HEK293 (cell line): ENCODE measurements around the gene GRN.

ENCODE experiments used
- CTCF ChIA-PET: fragments of 350-600 bp; formaldehyde crosslinking; extraction: SDS; loops from one replicate; lab custom pipeline; 2021; ENCODE audit warnings: antibody characterized with exemption; lab: Yijun Ruan, JAX
- POLR2A ChIA-PET: fragments of 300-600 bp; formaldehyde crosslinking; extraction: SDS; loops from one replicate; lab custom pipeline; 2020; ENCODE audit warnings: antibody characterized with exemption, inconsistent platforms; lab: Yijun Ruan, JAX
- H3K27ac ChIP-seq: fragments of 200-500 bp; sonication (Bioruptor generic); 2 replicates; pipeline ENCODE4 v1.5.1; 2014; ENCODE audit warnings: low read depth, low read length, control low read depth, inconsistent platforms; ENCODE audit errors: extremely low read depth
- H3K36me3 ChIP-seq, 2 experiments: fragments of 200-500 bp in 1 of 2; sonication (Bioruptor generic) in 1 of 2; 1 replicate in 1 of 2; 2 replicates in 1 of 2; pipeline ENCODE4 v1.5.1; 2014 to 2017; ENCODE audit warnings: inconsistent platforms in 2 of 2, low read length in 2 of 2; ENCODE audit not compliant: control insufficient read depth in 2 of 2, insufficient read depth in 1 of 2
- H3K4me1 ChIP-seq: fragments of 200-500 bp; sonication (Bioruptor generic); 2 replicates; pipeline ENCODE4 v1.5.1; 2014; ENCODE audit warnings: mild to moderate bottlenecking, low read length, inconsistent platforms; ENCODE audit not compliant: control insufficient read depth, insufficient read depth
- H3K4me3 ChIP-seq: 2 replicates; pipeline ENCODE4 v1.5.1; 2011; ENCODE audit warnings: low read depth, mild to moderate bottlenecking, control low read depth, low read length, moderate library complexity
- H3K9me3 ChIP-seq: fragments of 200-500 bp; sonication (Bioruptor generic); 2 replicates; pipeline ENCODE4 v1.5.1; 2014; ENCODE audit warnings: low read depth, low read length, inconsistent platforms; ENCODE audit not compliant: control insufficient read depth, insufficient read depth
- GLIS1 ChIP-seq: fragments of 450-650 bp; formaldehyde crosslinking; IDR thresholded peaks from 2 replicates; pipeline ENCODE4 v1.5.1; 2016; ENCODE audit warnings: missing biosample characterization, missing genetic modification characterization
- GLIS2 ChIP-seq: fragments of 450-650 bp; formaldehyde crosslinking; IDR thresholded peaks from 2 replicates; pipeline ENCODE4 v1.5.1; 2016; ENCODE audit warnings: missing biosample characterization, missing genetic modification characterization
- KLF9 ChIP-seq: fragments of 450-650 bp; formaldehyde crosslinking; IDR thresholded peaks from 2 replicates; pipeline ENCODE4 v1.5.1; 2016; ENCODE audit warnings: missing biosample characterization, missing genetic modification characterization, low read depth
- MZF1 ChIP-seq: fragments of 450-650 bp; formaldehyde crosslinking; IDR thresholded peaks from 2 replicates; pipeline ENCODE4 v1.5.1; 2017; ENCODE audit warnings: missing biosample characterization, missing genetic modification characterization, borderline replicate concordance
- SETDB1 ChIP-seq: IDR thresholded peaks from one replicate; pipeline ENCODE4 v1.6.1; 2017; ENCODE audit warnings: mild to moderate bottlenecking, low read length, moderate library complexity, mixed read lengths; ENCODE audit not compliant: insufficient read length
- YY1 ChIP-seq: fragments of 450-650 bp; formaldehyde crosslinking; IDR thresholded peaks from 2 replicates; pipeline ENCODE4 v1.5.1; 2018; ENCODE audit warnings: missing biosample characterization, missing genetic modification characterization
- ZFP37 ChIP-seq: fragments of 450-650 bp; formaldehyde crosslinking; IDR thresholded peaks from 2 replicates; pipeline ENCODE4 v1.5.1; 2016; ENCODE audit warnings: missing biosample characterization, missing genetic modification characterization
- ZIC2 ChIP-seq: fragments of 450-650 bp; formaldehyde crosslinking; IDR thresholded peaks from 2 replicates; pipeline ENCODE4 v1.5.1; 2016; ENCODE audit warnings: missing biosample characterization, missing genetic modification characterization
- ZNF140 ChIP-seq: fragments of 450-650 bp; formaldehyde crosslinking; IDR thresholded peaks from 2 replicates; pipeline ENCODE4 v1.5.1; 2016; ENCODE audit warnings: missing biosample characterization, missing genetic modification characterization
- ZNF19 ChIP-seq: fragments of 450-650 bp; formaldehyde crosslinking; IDR thresholded peaks from 2 replicates; pipeline ENCODE4; 2016; ENCODE audit warnings: missing biosample characterization, missing genetic modification characterization, low read depth
- ZNF221 ChIP-seq: fragments of 450-650 bp; formaldehyde crosslinking; IDR thresholded peaks from 2 replicates; pipeline ENCODE4 v1.5.1; 2017; ENCODE audit warnings: missing biosample characterization, missing genetic modification characterization, borderline replicate concordance
- ZNF24 ChIP-seq: fragments of 450-650 bp; formaldehyde crosslinking; IDR thresholded peaks from 2 replicates; pipeline ENCODE4 v1.5.1; 2016; ENCODE audit warnings: missing biosample characterization, missing genetic modification characterization
- ZNF266 ChIP-seq: fragments of 450-650 bp; formaldehyde crosslinking; IDR thresholded peaks from 2 replicates; pipeline ENCODE4 v1.5.1; 2016; ENCODE audit warnings: missing biosample characterization, missing genetic modification characterization, low read depth
- ZNF324 ChIP-seq: fragments of 450-650 bp; formaldehyde crosslinking; IDR thresholded peaks from 2 replicates; pipeline ENCODE4 v1.5.1; 2016; ENCODE audit warnings: missing biosample characterization, missing genetic modification characterization
- ZNF335 ChIP-seq: fragments of 450-650 bp; formaldehyde crosslinking; conservative IDR thresholded peaks from 2 replicates; pipeline ENCODE4 v1.5.1; 2016; ENCODE audit warnings: missing biosample characterization, missing genetic modification characterization
- ZNF341 ChIP-seq: fragments of 450-650 bp; formaldehyde crosslinking; IDR thresholded peaks from 2 replicates; pipeline ENCODE4; 2016; ENCODE audit warnings: low read depth, missing biosample characterization, missing genetic modification characterization
- ZNF423 ChIP-seq: fragments of 450-650 bp; formaldehyde crosslinking; IDR thresholded peaks from 2 replicates; pipeline ENCODE4 v1.5.1; 2016; ENCODE audit warnings: missing biosample characterization, missing genetic modification characterization
- ZNF433 ChIP-seq: fragments of 450-650 bp; formaldehyde crosslinking; IDR thresholded peaks from 2 replicates; pipeline ENCODE4 v1.5.1; 2016; ENCODE audit warnings: missing biosample characterization, missing genetic modification characterization, low read depth
- ZNF530 ChIP-seq: fragments of 450-650 bp; formaldehyde crosslinking; IDR thresholded peaks from 2 replicates; pipeline ENCODE4 v1.5.1; 2016; ENCODE audit warnings: low read depth, missing biosample characterization, missing genetic modification characterization
- ZNF560 ChIP-seq: fragments of 450-650 bp; formaldehyde crosslinking; IDR thresholded peaks from 2 replicates; pipeline ENCODE4 v1.5.1; 2017; ENCODE audit warnings: missing biosample characterization, missing genetic modification characterization, borderline replicate concordance
- ZNF561 ChIP-seq: fragments of 450-650 bp; IDR thresholded peaks from 2 replicates; pipeline ENCODE4 v1.5.1; 2018; ENCODE audit warnings: missing biosample characterization, missing genetic modification characterization, borderline replicate concordance
- ZNF585B ChIP-seq: fragments of 450-650 bp; formaldehyde crosslinking; IDR thresholded peaks from 2 replicates; pipeline ENCODE4 v1.5.1; 2016; ENCODE audit warnings: missing biosample characterization, missing genetic modification characterization
- ZNF626 ChIP-seq: fragments of 450-650 bp; sonication (Bioruptor Pico); formaldehyde crosslinking; IDR thresholded peaks from 2 replicates; pipeline ENCODE4 v1.5.1; 2018; ENCODE audit warnings: missing biosample characterization, missing genetic modification characterization, inconsistent platforms
- ZNF629 ChIP-seq: fragments of 450-650 bp; formaldehyde crosslinking; IDR thresholded peaks from 2 replicates; pipeline ENCODE4 v1.5.1; 2017; ENCODE audit warnings: missing biosample characterization, missing genetic modification characterization
- TF ChIP-seq, protein P1 (sequence below): fragments of 450-650 bp; formaldehyde crosslinking; IDR thresholded peaks from 2 replicates; pipeline ENCODE4 v1.5.1; 2017; ENCODE audit warnings: missing biosample characterization, mild to moderate bottlenecking, missing genetic modification characterization, moderate library complexity
- TF ChIP-seq, protein P2 (sequence below): fragments of 450-650 bp; formaldehyde crosslinking; IDR thresholded peaks from 2 replicates; pipeline ENCODE4 v1.5.1; 2016; ENCODE audit warnings: missing biosample characterization, missing genetic modification characterization
- TF ChIP-seq, protein P3 (sequence below): fragments of 450-650 bp; formaldehyde crosslinking; IDR thresholded peaks from 2 replicates; pipeline ENCODE4 v1.5.1; 2017; ENCODE audit warnings: missing biosample characterization, missing genetic modification characterization
- TF ChIP-seq, protein P4 (sequence below): fragments of 450-650 bp; formaldehyde crosslinking; IDR thresholded peaks from 2 replicates; pipeline ENCODE4 v1.5.1; 2016; ENCODE audit warnings: missing biosample characterization, missing genetic modification characterization
- TF ChIP-seq, protein P5 (sequence below): fragments of 450-650 bp; formaldehyde crosslinking; IDR thresholded peaks from 2 replicates; pipeline ENCODE4 v1.5.1; 2016; ENCODE audit warnings: missing biosample characterization, missing genetic modification characterization, low read depth
- TF ChIP-seq, protein P6 (sequence below): fragments of 450-650 bp; formaldehyde crosslinking; IDR thresholded peaks from 2 replicates; pipeline ENCODE4 v1.5.1; 2017; ENCODE audit warnings: missing biosample characterization, missing genetic modification characterization

GRN gene

DNA sequence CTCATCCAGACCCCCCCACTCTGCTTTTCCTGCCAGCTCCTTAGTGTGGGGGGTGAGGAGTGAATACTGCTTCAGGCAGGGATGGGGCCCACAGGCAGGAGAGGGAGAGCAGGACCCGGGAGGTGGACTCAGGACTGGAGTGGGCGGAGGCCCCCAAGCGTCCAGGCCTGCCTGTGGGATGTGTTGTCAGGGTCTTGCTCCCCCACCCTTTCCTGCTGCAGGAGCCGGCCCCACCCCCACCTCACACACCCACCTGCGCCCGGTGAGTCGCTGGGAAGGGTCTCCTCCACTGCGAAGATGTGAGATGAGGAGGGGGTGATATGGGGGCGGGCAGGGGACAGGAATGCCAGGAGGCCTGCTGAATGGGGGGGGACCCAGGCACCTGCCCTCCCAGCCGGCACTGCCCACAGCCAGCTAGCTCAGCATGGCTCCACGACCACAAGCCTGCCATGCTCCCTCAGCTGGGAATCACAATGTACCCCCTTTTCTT is 17.4 kb downstream of the GRN start:
- CTCF ChIA-PET, result interaction anchor here (0.5 to 4.5 kb wide), 14 partner anchors 9 to 161 kb away, joined by 3 to 21 read pairs (median 6); partner anchors contain the start of gene GRN
- POLR2A ChIA-PET, result interaction anchor here (0.6 to 4.7 kb wide), 6 partner anchors 18 to 328 kb away, joined by 3 to 23 read pairs (median 4); partner anchors contain the start of genes CCDC43, GPATCH8, GRN and HDAC5
- peak overlapping the region; percentile 66 for H3K4me3 ChIP-seq
- H3K9me3 ChIP-seq, result no peaks in the 10 kb centered on the region
- H3K36me3 ChIP-seq, result peaks cover 0 to 14% of the 10 kb centered on the region in 2 experiments; a peak in 2 of 3 replicates
- no peak overlapping the region for H3K27ac ChIP-seq
- peaks cover 21% of the 10 kb centered on the region for H3K4me1 ChIP-seq
- TF ChIP-seq, protein P1, sequence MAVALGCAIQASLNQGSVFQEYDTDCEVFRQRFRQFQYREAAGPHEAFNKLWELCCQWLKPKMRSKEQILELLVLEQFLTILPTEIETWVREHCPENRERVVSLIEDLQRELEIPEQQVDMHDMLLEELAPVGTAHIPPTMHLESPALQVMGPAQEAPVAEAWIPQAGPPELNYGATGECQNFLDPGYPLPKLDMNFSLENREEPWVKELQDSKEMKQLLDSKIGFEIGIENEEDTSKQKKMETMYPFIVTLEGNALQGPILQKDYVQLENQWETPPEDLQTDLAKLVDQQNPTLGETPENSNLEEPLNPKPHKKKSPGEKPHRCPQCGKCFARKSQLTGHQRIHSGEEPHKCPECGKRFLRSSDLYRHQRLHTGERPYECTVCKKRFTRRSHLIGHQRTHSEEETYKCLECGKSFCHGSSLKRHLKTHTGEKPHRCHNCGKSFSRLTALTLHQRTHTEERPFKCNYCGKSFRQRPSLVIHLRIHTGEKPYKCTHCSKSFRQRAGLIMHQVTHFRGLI (tag by site-specific recombination), result no peak
- TF ChIP-seq SETDB1 (no peak), ZNF341 (peak; percentile 18), ZNF24 (tag by site-specific recombination) (no peak), GLIS2 (peak; percentile 53), ZNF561 (tag by site-specific recombination) (no peak), ZNF324 (tag by site-specific recombination) (no peak), ZNF560 (tag by site-specific recombination) (no peak), ZNF629 (tag by site-specific recombination) (no peak), ZFP37 (tag by site-specific recombination) (no peak), ZNF266 (no peak), ZNF335 (tag by site-specific recombination) (peak; percentile 34; the same call in 1 of the 2 replicates), ZNF530 (tag by site-specific recombination) (no peak), ZIC2 (tag by site-specific recombination) (no peak), ZNF626 (tag by site-specific recombination) (no peak), GLIS1 (peak; percentile 60; the same call in 1 of the 2 replicates), ZNF433 (tag by site-specific recombination) (no peak), MZF1 (tag by site-specific recombination) (no peak), KLF9 (tag by site-specific recombination) (0 out of 2 replicates have a peak, but pooled peaks have one; percentile 50), YY1 (tag by site-specific recombination) (no peak), ZNF221 (tag by site-specific recombination) (no peak), ZNF423 (tag by site-specific recombination) (no peak), ZNF140 (tag by site-specific recombination) (no peak), ZNF19 (tag by site-specific recombination) (no peak), ZNF585B (no peak)
- TF ChIP-seq, protein P2, sequence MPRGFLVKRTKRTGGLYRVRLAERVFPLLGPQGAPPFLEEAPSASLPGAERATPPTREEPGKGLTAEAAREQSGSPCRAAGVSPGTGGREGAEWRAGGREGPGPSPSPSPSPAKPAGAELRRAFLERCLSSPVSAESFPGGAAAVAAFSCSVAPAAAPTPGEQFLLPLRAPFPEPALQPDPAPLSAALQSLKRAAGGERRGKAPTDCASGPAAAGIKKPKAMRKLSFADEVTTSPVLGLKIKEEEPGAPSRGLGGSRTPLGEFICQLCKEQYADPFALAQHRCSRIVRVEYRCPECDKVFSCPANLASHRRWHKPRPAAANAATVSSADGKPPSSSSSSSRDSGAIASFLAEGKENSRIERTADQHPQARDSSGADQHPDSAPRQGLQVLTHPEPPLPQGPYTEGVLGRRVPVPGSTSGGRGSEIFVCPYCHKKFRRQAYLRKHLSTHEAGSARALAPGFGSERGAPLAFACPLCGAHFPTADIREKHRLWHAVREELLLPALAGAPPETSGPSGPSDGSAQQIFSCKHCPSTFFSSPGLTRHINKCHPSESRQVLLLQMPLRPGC (tag by site-specific recombination), result no peak
- TF ChIP-seq, protein P3, sequence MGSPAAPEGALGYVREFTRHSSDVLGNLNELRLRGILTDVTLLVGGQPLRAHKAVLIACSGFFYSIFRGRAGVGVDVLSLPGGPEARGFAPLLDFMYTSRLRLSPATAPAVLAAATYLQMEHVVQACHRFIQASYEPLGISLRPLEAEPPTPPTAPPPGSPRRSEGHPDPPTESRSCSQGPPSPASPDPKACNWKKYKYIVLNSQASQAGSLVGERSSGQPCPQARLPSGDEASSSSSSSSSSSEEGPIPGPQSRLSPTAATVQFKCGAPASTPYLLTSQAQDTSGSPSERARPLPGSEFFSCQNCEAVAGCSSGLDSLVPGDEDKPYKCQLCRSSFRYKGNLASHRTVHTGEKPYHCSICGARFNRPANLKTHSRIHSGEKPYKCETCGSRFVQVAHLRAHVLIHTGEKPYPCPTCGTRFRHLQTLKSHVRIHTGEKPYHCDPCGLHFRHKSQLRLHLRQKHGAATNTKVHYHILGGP (tag by site-specific recombination), result no peak
- TF ChIP-seq, protein P4, sequence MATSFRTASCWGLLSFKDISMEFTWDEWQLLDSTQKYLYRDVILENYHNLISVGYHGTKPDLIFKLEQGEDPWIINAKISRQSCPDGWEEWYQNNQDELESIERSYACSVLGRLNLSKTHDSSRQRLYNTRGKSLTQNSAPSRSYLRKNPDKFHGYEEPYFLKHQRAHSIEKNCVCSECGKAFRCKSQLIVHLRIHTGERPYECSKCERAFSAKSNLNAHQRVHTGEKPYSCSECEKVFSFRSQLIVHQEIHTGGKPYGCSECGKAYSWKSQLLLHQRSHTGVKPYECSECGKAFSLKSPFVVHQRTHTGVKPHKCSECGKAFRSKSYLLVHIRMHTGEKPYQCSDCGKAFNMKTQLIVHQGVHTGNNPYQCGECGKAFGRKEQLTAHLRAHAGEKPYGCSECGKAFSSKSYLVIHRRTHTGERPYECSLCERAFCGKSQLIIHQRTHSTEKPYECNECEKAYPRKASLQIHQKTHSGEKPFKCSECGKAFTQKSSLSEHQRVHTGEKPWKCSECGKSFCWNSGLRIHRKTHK (tag by site-specific recombination), result no peak
- TF ChIP-seq, protein P5, sequence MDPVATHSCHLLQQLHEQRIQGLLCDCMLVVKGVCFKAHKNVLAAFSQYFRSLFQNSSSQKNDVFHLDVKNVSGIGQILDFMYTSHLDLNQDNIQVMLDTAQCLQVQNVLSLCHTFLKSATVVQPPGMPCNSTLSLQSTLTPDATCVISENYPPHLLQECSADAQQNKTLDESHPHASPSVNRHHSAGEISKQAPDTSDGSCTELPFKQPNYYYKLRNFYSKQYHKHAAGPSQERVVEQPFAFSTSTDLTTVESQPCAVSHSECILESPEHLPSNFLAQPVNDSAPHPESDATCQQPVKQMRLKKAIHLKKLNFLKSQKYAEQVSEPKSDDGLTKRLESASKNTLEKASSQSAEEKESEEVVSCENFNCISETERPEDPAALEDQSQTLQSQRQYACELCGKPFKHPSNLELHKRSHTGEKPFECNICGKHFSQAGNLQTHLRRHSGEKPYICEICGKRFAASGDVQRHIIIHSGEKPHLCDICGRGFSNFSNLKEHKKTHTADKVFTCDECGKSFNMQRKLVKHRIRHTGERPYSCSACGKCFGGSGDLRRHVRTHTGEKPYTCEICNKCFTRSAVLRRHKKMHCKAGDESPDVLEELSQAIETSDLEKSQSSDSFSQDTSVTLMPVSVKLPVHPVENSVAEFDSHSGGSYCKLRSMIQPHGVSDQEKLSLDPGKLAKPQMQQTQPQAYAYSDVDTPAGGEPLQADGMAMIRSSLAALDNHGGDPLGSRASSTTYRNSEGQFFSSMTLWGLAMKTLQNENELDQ (tag by site-specific recombination), result no peak
- TF ChIP-seq, protein P6, sequence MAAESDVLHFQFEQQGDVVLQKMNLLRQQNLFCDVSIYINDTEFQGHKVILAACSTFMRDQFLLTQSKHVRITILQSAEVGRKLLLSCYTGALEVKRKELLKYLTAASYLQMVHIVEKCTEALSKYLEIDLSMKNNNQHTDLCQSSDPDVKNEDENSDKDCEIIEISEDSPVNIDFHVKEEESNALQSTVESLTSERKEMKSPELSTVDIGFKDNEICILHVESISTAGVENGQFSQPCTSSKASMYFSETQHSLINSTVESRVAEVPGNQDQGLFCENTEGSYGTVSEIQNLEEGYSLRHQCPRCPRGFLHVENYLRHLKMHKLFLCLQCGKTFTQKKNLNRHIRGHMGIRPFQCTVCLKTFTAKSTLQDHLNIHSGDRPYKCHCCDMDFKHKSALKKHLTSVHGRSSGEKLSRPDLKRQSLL (tag by site-specific recombination), result 0 out of 2 replicates have a peak, but pooled peaks have one; percentile 19
